HG02973 (cell line): Measurements from ENCODE around the gene PTPA.
A peak's percentile ranks its signal among the peaks of the same experiment; 100 is the strongest.
"Not testable (repeated sequence)": the region's sequence is repeated elsewhere in the genome, so short reads cannot be mapped to it uniquely, and the experiment has no call there.

Source experiments
- ATAC-seq: cut with Tn5 transposase; IDR thresholded peaks from one replicate; pipeline ENCODE4 v1.9.1; 2021; ENCODE audit warnings: moderate library complexity; ENCODE audit not compliant: unreplicated experiment

PTPA gene

GRCh38 chr9:129174724-129175514, 63.7 kb downstream of the PTPA start:
- no peak for ATAC-seq

GRCh38 chr9:129175515-129175824, 64.3 kb downstream of the PTPA start:
- no peak for ATAC-seq

- no peak for ATAC-seq
Observed at GRCh38 chr9:129175825-129176633, 64.8 kb downstream of the PTPA start.

GRCh38 chr9:129176701-129177442, 65.7 kb downstream of the PTPA start:
- ATAC-seq, result no peak

GRCh38 chr9:129177443-129177790, 66.2 kb downstream of the PTPA start:
- peak; percentile 17 for ATAC-seq

- peak; percentile 73 for ATAC-seq
Observed at GRCh38 chr9:129177791-129178567, 66.8 kb downstream of the PTPA start, which contains the start of gene IER5L. Gene IER5L, minus strand, starts transcription at chr9:129178261. Its CDS starts 209 bp downstream, at chr9:129178052.

GRCh38 chr9:129178568-129179382, 67.6 kb downstream of the PTPA start:
- ATAC-seq, result no peak

GRCh38 chr9:129181246-129181645, 70.0 kb downstream of the PTPA start:
- no peak for ATAC-seq

GRCh38 chr9:129182122-129182521, 70.9 kb downstream of the PTPA start:
- no peak for ATAC-seq

GRCh38 chr9:129182625-129183494, 71.6 kb downstream of the PTPA start:
- ATAC-seq, result no peak

- ATAC-seq, result no peak
Observed at GRCh38 chr9:129183495-129184218, 72.4 kb downstream of the PTPA start.

GRCh38 chr9:129184219-129184524, 73.0 kb downstream of the PTPA start:
- no peak for ATAC-seq

GRCh38 chr9:129184596-129185122, 73.4 kb downstream of the PTPA start:
- no peak for ATAC-seq

GRCh38 chr9:129185402-129185801, 74.2 kb downstream of the PTPA start:
- ATAC-seq, result no peak

GRCh38 chr9:129185991-129186390, 74.8 kb downstream of the PTPA start:
- ATAC-seq, result no peak

- no peak for ATAC-seq
Observed at GRCh38 chr9:129187042-129187441, 75.8 kb downstream of the PTPA start.

GRCh38 chr9:129189971-129190370, 78.8 kb downstream of the PTPA start:
- ATAC-seq, result not testable (repeated sequence)

- ATAC-seq, result no peak
Observed at GRCh38 chr9:129191234-129191633, 80.0 kb downstream of the PTPA start.
